K562 (cell line): ENCODE measurements around the gene PDE6C.

Experiments used
- ARID3A ChIP-seq: IDR thresholded peaks from 2 replicates; pipeline ENCODE4 v1.6.1; 2012; ENCODE audit warnings: low read depth, low read length, improper control_type of control experiment, borderline replicate concordance
- CTCF ChIP-seq, 3 experiments: IDR thresholded peaks in 2 of 3; conservative IDR thresholded peaks in 1 of 3; 2 replicates each; pipeline ENCODE4 v1.5.1; 2011 to 2012; ENCODE audit warnings: low read length in 3 of 3, mild to moderate bottlenecking in 3 of 3, control low read depth in 2 of 3, improper control_type of control experiment in 1 of 3, inconsistent platforms in 1 of 3, low read depth in 1 of 3, mixed read lengths in 1 of 3, moderate library complexity in 1 of 3; ENCODE audit not compliant: insufficient read depth in 2 of 3
- RAD21 ChIP-seq, 2 experiments: fragments of 250-450 bp in 1 of 2; fragments of 450-650 bp in 1 of 2; sonication (Bioruptor Pico) in 1 of 2; formaldehyde crosslinking in 1 of 2; IDR thresholded peaks in 1 of 2; conservative IDR thresholded peaks in 1 of 2; 2 replicates each; pipeline versions ENCODE4 v1.4.0 to v1.8.0; 2020 to 2022; ENCODE audit warnings: mild to moderate bottlenecking in 2 of 2, moderate library complexity in 1 of 2
- SIN3A ChIP-seq, 2 experiments: fragments of 150-350 bp in 1 of 2; IDR thresholded peaks; 2 replicates each; pipeline ENCODE4 v1.6.1; 2011 to 2016; ENCODE audit warnings: borderline replicate concordance in 2 of 2, low read depth in 2 of 2, low read length in 2 of 2, mild to moderate bottlenecking in 2 of 2, moderate library complexity in 2 of 2; ENCODE audit not compliant: control insufficient read depth in 1 of 2
- TSC22D4 ChIP-seq: fragments of 450-650 bp; IDR thresholded peaks from 2 replicates; pipeline ENCODE4 v1.6.1; 2016; ENCODE audit warnings: missing genetic modification characterization, missing biosample characterization, control low read depth
- ZBTB9 ChIP-seq: fragments of 450-650 bp; formaldehyde crosslinking; IDR thresholded peaks from 2 replicates; pipeline ENCODE4 v1.4.0; 2020; ENCODE audit warnings: mild to moderate bottlenecking, moderate library complexity
- ZNF3 ChIP-seq: fragments of 250-450 bp; sonication (Bioruptor Pico); IDR thresholded peaks from 2 replicates; pipeline ENCODE4 v1.5.0; 2021; ENCODE audit warnings: mild to moderate bottlenecking, moderate library complexity

- no peak for TF ChIP-seq RAD21 (CRISPR knock-in tag; conservative IDR thresholded peaks at IDR 0.05 in 1 of 2, IDR thresholded peaks at IDR 0.05 in 1 of 2)
- no peak for TF ChIP-seq CTCF (IDR thresholded peaks at IDR 0.05 in 2 of 3, conservative IDR thresholded peaks at IDR 0.05 in 1 of 3; ENCODE audit: insufficient read depth in 2 of 3, low read depth in 1 of 3, low read length in 3 of 3)
- TF ChIP-seq SIN3A (IDR thresholded peaks at IDR 0.05; ENCODE audit: borderline replicate concordance in 2 of 2, control insufficient read depth in 1 of 2, low read depth in 2 of 2, low read length in 2 of 2) = no peak
- no peak for TF ChIP-seq TSC22D4 (tag)
- no peak for TF ChIP-seq ZBTB9 (CRISPR knock-in tag)
- TF ChIP-seq ZNF3 (CRISPR knock-in tag) = no peak
- no peak for TF ChIP-seq ARID3A
These were observed 83.4 kb downstream of the PDE6C start for GRCh38 chr10:93695740-93696139.
